Esophagus muscularis mucosa (tissue), 4 donors: ENCODE results near the gene GRM4.

ENCODE experiments used
- CTCF ChIP-seq, 3 experiments: fragments of 200-600 bp in 2 of 3; fragments of 450-650 bp in 1 of 3; sonication (generic) in 2 of 3; IDR thresholded peaks; one replicate each; pipeline ENCODE4 v1.5.1; 2017 to 2019; ENCODE audit warnings: antibody characterized with exemption in 3 of 3, mild to moderate bottlenecking in 2 of 3, moderate library complexity in 1 of 3
- EP300 ChIP-seq: sonication (generic); formaldehyde crosslinking; IDR thresholded peaks from one replicate; pipeline ENCODE4 v1.6.1; 2017; ENCODE audit warnings: antibody characterized with exemption
- POLR2A ChIP-seq: fragments of 450-650 bp; IDR thresholded peaks from one replicate; pipeline ENCODE4 v1.6.1; 2017; ENCODE audit warnings: antibody characterized with exemption, moderate library complexity, mild to moderate bottlenecking, low read depth
- POLR2AphosphoS5 ChIP-seq, 2 donors: sonication (generic); formaldehyde crosslinking; IDR thresholded peaks; one replicate each; pipeline ENCODE4 v1.6.1; 2017; ENCODE audit warnings: antibody characterized with exemption in 2 of 2

- TF ChIP-seq CTCF (IDR thresholded peaks at IDR 0.05) (no peak), POLR2AphosphoS5 (IDR thresholded peaks at IDR 0.05) (no peak), POLR2A (no peak), EP300 (no peak)
Measured at GRCh38 chr6:33989016-33989854, 156.7 kb downstream of the GRM4 start.
